SK-N-SH (cell line): ENCODE measurements around the gene ADAMTS14. TPM values are rescaled to one million over a fixed set of nuclear protein-coding genes. Genes with fewer than 3 reads are reported as not detected.

Source experiments
- CTCF ChIA-PET: fragments of 300-600, 350-600 bp; formaldehyde crosslinking; extraction: SDS; loops from one replicate; lab custom pipeline; 2021; lab: Yijun Ruan, JAX
- POLR2A ChIA-PET: fragments of 350-600 bp; sonication (Branson Sonifier 250); formaldehyde crosslinking; extraction: SDS; loops from one replicate; lab custom pipeline; 2020; ENCODE audit warnings: antibody characterized with exemption, inconsistent platforms; lab: Yijun Ruan, JAX
- DNase-seq: peaks from one replicate; pipeline ENCODE4 v3.0.0; 2012
- H2AFZ ChIP-seq: fragments of 200-600 bp; sonication (generic); 2 replicates; pipeline ENCODE4 v1.8.1; 2016; ENCODE audit warnings: antibody characterized with exemption, mild to moderate bottlenecking, low read depth
- H3F3A ChIP-seq: fragments of 200-600 bp; sonication (generic); replicated peaks from 2 replicates; pipeline ENCODE3; 2016; ENCODE audit warnings: antibody characterized with exemption, mild to moderate bottlenecking; ENCODE audit not compliant: insufficient read depth
- H3K27ac ChIP-seq, 2 experiments: fragments of 200-500 bp in 1 of 2; fragments of 200-600 bp in 1 of 2; sonication (Bioruptor generic) in 1 of 2; sonication (generic), shearing (Covaris generic) in 1 of 2; 2 replicates each; pipeline versions ENCODE4 v1.5.1 to v1.6.1; 2014 to 2016; ENCODE audit warnings: low read depth in 2 of 2, inconsistent platforms in 1 of 2, low read length in 1 of 2, mild to moderate bottlenecking in 1 of 2, mixed read lengths in 1 of 2
- H3K27me3 ChIP-seq: fragments of 200-600 bp; sonication (generic), shearing (Covaris generic); 2 replicates; pipeline ENCODE4 v1.6.1; 2016; ENCODE audit warnings: mixed run types; ENCODE audit not compliant: insufficient read depth
- H3K36me3 ChIP-seq, 2 experiments: fragments of 200-500 bp in 1 of 2; fragments of 200-600 bp in 1 of 2; sonication (Bioruptor generic) in 1 of 2; sonication (generic) in 1 of 2; replicated peaks in 1 of 2; 2 replicates each; pipeline versions ENCODE3 to v1.5.1; 2014 to 2016; ENCODE audit warnings: low read length in 1 of 2, mild to moderate bottlenecking in 1 of 2; ENCODE audit not compliant: insufficient read depth in 2 of 2, control insufficient read depth in 1 of 2
- H3K4me1 ChIP-seq, 2 experiments: fragments of 200-500 bp in 1 of 2; fragments of 200-600 bp in 1 of 2; sonication (Bioruptor generic) in 1 of 2; sonication (generic), shearing (Covaris generic) in 1 of 2; 2 replicates each; pipeline versions ENCODE4 v1.5.1 to v1.6.1; 2014 to 2016; ENCODE audit warnings: low read depth in 1 of 2, low read length in 1 of 2, mixed run types in 1 of 2; ENCODE audit not compliant: insufficient read depth in 2 of 2, control insufficient read depth in 1 of 2
- H3K4me2 ChIP-seq: fragments of 200-600 bp; sonication (generic), shearing (Covaris generic); 2 replicates; pipeline ENCODE4 v1.6.1; 2017; ENCODE audit warnings: mixed run types
- H3K4me3 ChIP-seq, 2 experiments: fragments of 200-500 bp in 1 of 2; fragments of 200-600 bp in 1 of 2; sonication (Bioruptor generic) in 1 of 2; sonication (generic), shearing (Covaris generic) in 1 of 2; 2 replicates each; pipeline versions ENCODE4 v1.5.1 to v1.8.1; 2014 to 2016; ENCODE audit warnings: low read depth in 2 of 2, inconsistent platforms in 1 of 2, low read length in 1 of 2, mild to moderate bottlenecking in 1 of 2, mixed read lengths in 1 of 2, moderate library complexity in 1 of 2
- H3K79me2 ChIP-seq: fragments of 200-600 bp; sonication (generic); 2 replicates; pipeline ENCODE4 v1.8.1; 2017; ENCODE audit warnings: mild to moderate bottlenecking; ENCODE audit not compliant: insufficient read depth
- H3K9ac ChIP-seq: fragments of 200-600 bp; sonication (generic); 2 replicates; pipeline ENCODE4 v1.6.1; 2017; ENCODE audit warnings: mixed run types
- H3K9me2 ChIP-seq: fragments of 200-600 bp; sonication (generic); 2 replicates; pipeline ENCODE4 v1.6.1; 2017; ENCODE audit warnings: mixed run types
- H3K9me3 ChIP-seq: fragments of 200-600 bp; sonication (generic); 2 replicates; pipeline ENCODE4 v1.6.1; 2017; ENCODE audit warnings: mixed run types, mild to moderate bottlenecking, moderate library complexity
- H4K20me1 ChIP-seq: fragments of 200-600 bp; sonication (generic); 2 replicates; pipeline ENCODE4 v1.6.1; 2017; ENCODE audit warnings: mild to moderate bottlenecking, mixed run types; ENCODE audit not compliant: insufficient read depth
- CHD2 ChIP-seq: fragments of 150-350 bp; IDR thresholded peaks from 2 replicates; pipeline ENCODE4 v1.6.1; 2018; ENCODE audit warnings: low read length; ENCODE audit not compliant: partially characterized antibody
- EZH2phosphoT487 ChIP-seq: fragments of 200-600 bp; sonication (generic); IDR thresholded peaks from 2 replicates; pipeline ENCODE4 v1.6.1; 2017; ENCODE audit warnings: low read depth, mixed run types, mild to moderate bottlenecking, antibody characterized with exemption, moderate library complexity, borderline replicate concordance
- FOSL2 ChIP-seq: IDR thresholded peaks from 2 replicates; pipeline ENCODE4 v1.4.0; 2012; ENCODE audit warnings: low read depth, mild to moderate bottlenecking, moderate library complexity, borderline replicate concordance
- FOXJ3 ChIP-seq: sonication (generic); formaldehyde crosslinking; IDR thresholded peaks from 2 replicates; pipeline ENCODE4 v1.5.1; 2020; ENCODE audit warnings: mild to moderate bottlenecking, missing genetic modification reagents
- GABPA ChIP-seq: IDR thresholded peaks from 2 replicates; pipeline ENCODE4 v1.4.0; 2012; ENCODE audit warnings: low read depth, mild to moderate bottlenecking
- MXI1 ChIP-seq: IDR thresholded peaks from 2 replicates; pipeline ENCODE4 v1.6.1; 2012; ENCODE audit warnings: mild to moderate bottlenecking, low read depth, low read length, improper control_type of control experiment
- NFIC ChIP-seq: IDR thresholded peaks from 2 replicates; pipeline ENCODE4 v1.4.0; 2012; ENCODE audit warnings: borderline replicate concordance
- NRF1 ChIP-seq: IDR thresholded peaks from 2 replicates; pipeline ENCODE4 v1.6.1; 2012; ENCODE audit warnings: low read depth, mild to moderate bottlenecking, low read length
- PBX3 ChIP-seq: IDR thresholded peaks from 2 replicates; pipeline ENCODE4; 2012
- POLR2AphosphoS5 ChIP-seq: IDR thresholded peaks from 2 replicates; pipeline ENCODE4 v1.6.1; 2012; ENCODE audit warnings: low read depth, low read length
- RFX5 ChIP-seq: IDR thresholded peaks from 2 replicates; pipeline ENCODE4 v1.6.1; 2012; ENCODE audit warnings: mild to moderate bottlenecking, improper control_type of control experiment, low read length
- RXRA ChIP-seq: IDR thresholded peaks from 2 replicates; pipeline ENCODE4 v1.4.0; 2012; ENCODE audit warnings: low read depth, mild to moderate bottlenecking, borderline replicate concordance
- SMC3 ChIP-seq: IDR thresholded peaks from 2 replicates; pipeline ENCODE4 v1.6.1; 2012; ENCODE audit warnings: low read depth, low read length, improper control_type of control experiment
- USF1 ChIP-seq: IDR thresholded peaks from 2 replicates; pipeline ENCODE4 v1.4.0; 2012; ENCODE audit warnings: low read depth, borderline replicate concordance
- USF2 ChIP-seq: fragments of 150-350 bp; IDR thresholded peaks from 2 replicates; pipeline ENCODE4 v1.6.1; 2017; ENCODE audit warnings: antibody characterized with exemption, low read length, low read depth, borderline replicate concordance
- ZBTB33 ChIP-seq: IDR thresholded peaks from 2 replicates; pipeline ENCODE4 v1.4.0; 2012; ENCODE audit warnings: low read depth, borderline replicate concordance
- WGBS: methylation state at CpG from one replicate; pipeline ENCODE4 v1.1.6; 2017; ENCODE audit warnings: low lambda C conversion rate; 5-methylcytosine and 5-hydroxymethylcytosine counted together
- polyA plus RNA-seq, 3 experiments: library from polyadenylated mRNA; depleted of rRNA; stranded (reverse); fragments of >200 nt; gene quantifications; 2 replicates each; pipeline ENCODE4 v1.2.3, GENCODE V29; 2012

Gene ADAMTS14
- polyA plus RNA-seq, 1 of the 3 experiments (the other 2 are of a cell fraction) = 1.1 TPM

DNA sequence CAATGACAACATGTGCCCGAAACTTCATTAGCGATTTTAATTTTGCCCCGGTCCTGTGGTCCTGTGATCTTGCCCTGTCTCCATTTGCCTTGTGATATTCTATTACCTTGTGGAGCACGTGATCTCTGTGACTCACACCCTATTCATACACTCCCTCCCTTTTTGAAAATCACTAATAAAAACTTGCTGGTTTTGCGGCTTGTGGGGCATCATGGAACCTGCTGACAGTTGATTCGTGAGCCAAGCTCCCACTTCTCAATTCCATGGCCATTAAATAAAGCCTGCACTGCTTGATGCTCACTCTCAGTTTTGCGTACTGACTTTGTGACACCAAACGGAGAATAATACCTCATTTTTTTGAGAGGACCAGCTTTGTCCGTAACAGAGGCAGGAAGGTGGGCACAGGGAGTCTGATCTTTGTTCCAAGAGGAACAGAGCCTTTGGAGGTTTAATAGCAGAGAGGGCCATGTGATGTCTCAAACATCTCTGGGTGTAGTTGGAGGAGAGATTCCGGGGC is 3.8 kb upstream of the ADAMTS14 start:
- Histone ChIP-seq H2AFZ (no peak overlapping the region), H3K79me2 (no peaks in the 10 kb centered on the region), H3K4me1 (peaks cover 15 to 28% of the 10 kb centered on the region in 2 experiments), H3K27me3 (no peaks in the 10 kb centered on the region), H3F3A (peaks cover 22% of the 10 kb centered on the region), H3K4me2 (no peak overlapping the region), H3K27ac (no peak overlapping the region), H3K9ac (no peak overlapping the region), H3K9me2 (no peaks in the 10 kb centered on the region), H3K9me3 (no peaks in the 10 kb centered on the region), H3K36me3 (no peaks in the 10 kb centered on the region), H3K4me3 (no peak overlapping the region), H4K20me1 (no peaks in the 10 kb centered on the region)
- 73% methylated on average over 10 of the region's 10 CpGs for WGBS
- CTCF ChIA-PET = interaction anchor here (1.5 kb wide), 1 partner anchor 20 kb away, joined by 5 read pairs; no protein-coding TSS in a partner anchor
- TF ChIP-seq RFX5 (no peak), USF1 (peak; percentile 58; the same call in 1 of the 2 replicates)
- POLR2A ChIA-PET = no interaction called here
- DNase-seq = no peak

- H3K4me3 ChIP-seq = no peak overlapping the region
- H2AFZ ChIP-seq = no peak overlapping the region
- H3K27me3 ChIP-seq = no peaks in the 10 kb centered on the region
- CTCF ChIA-PET = interaction anchor here (1.5 to 2.8 kb wide), 3 partner anchors 20 to 208 kb away, joined by 5 to 7 read pairs (median 5); no protein-coding TSS in a partner anchor
- H3K4me2 ChIP-seq = no peak overlapping the region
- TF ChIP-seq NRF1 = no peak
- no peak for TF ChIP-seq CHD2
- TF ChIP-seq GABPA = no peak
- TF ChIP-seq ZBTB33 = no peak
- H3K79me2 ChIP-seq = no peaks in the 10 kb centered on the region
- POLR2A ChIA-PET = no interaction called here
- H3K9me2 ChIP-seq = no peaks in the 10 kb centered on the region
- no peak overlapping the region for H3K27ac ChIP-seq
- no peak overlapping the region for H3K9ac ChIP-seq
- no peak for DNase-seq
- no peaks in the 10 kb centered on the region for H4K20me1 ChIP-seq
- peaks cover 14 to 32% of the 10 kb centered on the region in 2 experiments for H3K4me1 ChIP-seq
- H3K9me3 ChIP-seq = no peaks in the 10 kb centered on the region
- H3K36me3 ChIP-seq = no peaks in the 10 kb centered on the region
- H3F3A ChIP-seq = peaks cover 21% of the 10 kb centered on the region
Measured at GRCh38 chr10:70669015-70669414, 3.3 kb upstream of the ADAMTS14 start.

DNA sequence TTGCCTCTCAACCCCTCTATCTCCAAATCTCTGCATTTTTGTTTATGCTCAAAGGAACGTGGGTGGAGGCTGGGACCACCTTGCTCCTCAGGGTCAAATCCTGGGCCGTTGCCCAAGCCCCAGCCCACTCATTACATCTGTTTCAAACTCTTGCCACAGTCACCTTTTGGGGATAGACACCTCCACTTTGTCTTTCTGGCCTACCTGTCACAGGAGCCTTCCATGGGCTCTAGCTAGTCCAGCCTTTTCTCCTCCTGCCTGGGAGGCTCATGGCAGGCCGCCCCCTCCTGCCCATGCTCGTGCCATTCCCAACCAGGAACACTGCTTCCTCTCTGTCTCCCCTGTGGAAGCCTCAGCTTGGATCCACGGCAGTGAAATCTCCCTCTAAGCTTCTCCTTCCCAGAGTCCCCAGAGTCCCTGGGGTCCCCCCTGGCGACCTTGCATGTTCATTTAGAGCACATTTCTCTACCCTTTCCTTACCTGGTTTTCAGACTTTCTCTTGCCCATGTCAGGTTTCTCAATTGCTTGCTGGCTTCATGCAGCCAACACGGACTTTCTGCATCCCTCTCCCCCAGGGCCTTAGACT is 2.5 kb upstream of the ADAMTS14 start:
- Histone ChIP-seq H3K36me3 (no peaks in the 10 kb centered on the region), H2AFZ (no peak overlapping the region), H3K4me3 (no peak overlapping the region), H3F3A (peaks cover 16% of the 10 kb centered on the region), H3K9me2 (no peaks in the 10 kb centered on the region), H3K9ac (no peak overlapping the region), H3K27ac (no peak overlapping the region), H3K9me3 (no peaks in the 10 kb centered on the region), H3K79me2 (no peaks in the 10 kb centered on the region), H3K4me2 (no peak overlapping the region), H3K4me1 (peaks cover 11 to 32% of the 10 kb centered on the region in 2 experiments; a peak in 3 of 4 replicates), H4K20me1 (no peaks in the 10 kb centered on the region), H3K27me3 (no peaks in the 10 kb centered on the region)
- CTCF ChIA-PET = interaction anchor here (0.5 to 2.8 kb wide), 5 partner anchors 21 to 1313 kb away, joined by 3 to 7 read pairs (median 5); no protein-coding TSS in a partner anchor
- 72% methylated on average over 7 of the region's 7 CpGs for WGBS
- DNase-seq = no peak
- POLR2A ChIA-PET = no interaction called here
- no peak for TF ChIP-seq FOSL2
- TF ChIP-seq USF2 = no peak
- no peak for TF ChIP-seq NRF1
- no peak for TF ChIP-seq PBX3
- no peak for TF ChIP-seq RXRA
- no peak for TF ChIP-seq SMC3
- TF ChIP-seq MXI1 = no peak
- TF ChIP-seq FOXJ3 = no peak
- no peak for TF ChIP-seq EZH2phosphoT487
- no peak for TF ChIP-seq NFIC
- TF ChIP-seq POLR2AphosphoS5 = no peak
